CD14-positive monocyte (primary cell): ENCODE data around the gene URI1. TPM values are rescaled to one million over a fixed set of nuclear protein-coding genes. Genes with fewer than 3 reads are reported as not detected.

Experiments used
- DNase-seq, 3 donors: peaks; one replicate each; pipeline ENCODE4 v3.0.0-alpha.2; 2011 to 2022
- H2AFZ ChIP-seq: 2 replicates; pipeline ENCODE4 v1.6.0; 2012; ENCODE audit warnings: mild to moderate bottlenecking, low read depth, low read length, inconsistent platforms; ENCODE audit not compliant: insufficient read depth, poor library complexity, severe bottlenecking
- H3K27ac ChIP-seq, 2 donors: 1 replicate in 1 of 2; 2 replicates in 1 of 2; pipeline ENCODE4 v1.5.1; 2012 to 2013; ENCODE audit warnings: low read length in 2 of 2, control low read depth in 1 of 2, inconsistent platforms in 1 of 2, low read depth in 1 of 2, mild to moderate bottlenecking in 1 of 2
- H3K27me3 ChIP-seq, 2 donors: one replicate each; pipeline versions ENCODE4 v1.6.0 to v1.6.1; 2011 to 2013; ENCODE audit warnings: low read length in 2 of 2; ENCODE audit not compliant: control insufficient read depth in 2 of 2, insufficient read depth in 2 of 2
- H3K36me3 ChIP-seq, 2 donors: replicated peaks in 1 of 2; 1 replicate in 1 of 2; 2 replicates in 1 of 2; pipeline versions ENCODE4 v1.5.1 to v1.6.1; 2012 to 2013; ENCODE audit warnings: low read length in 2 of 2, control low read depth in 1 of 2, inconsistent platforms in 1 of 2, mild to moderate bottlenecking in 1 of 2; ENCODE audit not compliant: insufficient read depth in 2 of 2, control insufficient read depth in 1 of 2
- H3K4me1 ChIP-seq, 2 donors: 1 replicate in 1 of 2; 2 replicates in 1 of 2; pipeline versions ENCODE4 v1.5.1 to v1.6.1; 2012 to 2013; ENCODE audit warnings: low read length in 2 of 2, control low read depth in 1 of 2, inconsistent platforms in 1 of 2, mild to moderate bottlenecking in 1 of 2, moderate library complexity in 1 of 2; ENCODE audit not compliant: insufficient read depth in 2 of 2, control insufficient read depth in 1 of 2
- H3K4me2 ChIP-seq: replicated peaks from 2 replicates; pipeline ENCODE3; 2012; ENCODE audit warnings: low read length, moderate library complexity, mild to moderate bottlenecking; ENCODE audit not compliant: poor library complexity, severe bottlenecking; ENCODE audit errors: extremely low read depth
- H3K4me3 ChIP-seq, 3 experiments: fragments of 200-600 bp in 1 of 3; sonication (generic) in 1 of 3; replicated peaks in 1 of 3; 1 replicate in 2 of 3; 2 replicates in 1 of 3; pipeline ENCODE4 v1.5.1; 2011 to 2013; ENCODE audit warnings: low read length in 3 of 3, mild to moderate bottlenecking in 3 of 3, control low read depth in 2 of 3, low read depth in 2 of 3, inconsistent platforms in 1 of 3, moderate library complexity in 1 of 3
- H3K79me2 ChIP-seq: 2 replicates; pipeline ENCODE4 v1.6.0; 2012; ENCODE audit warnings: mild to moderate bottlenecking, control low read depth, inconsistent platforms, low read length, moderate library complexity; ENCODE audit not compliant: insufficient read depth
- H3K9ac ChIP-seq: 2 replicates; pipeline ENCODE4 v1.6.0; 2017; ENCODE audit warnings: low read length, mild to moderate bottlenecking; ENCODE audit not compliant: insufficient read depth, poor library complexity, severe bottlenecking
- H3K9me3 ChIP-seq, 2 donors: replicated peaks in 1 of 2; 1 replicate in 1 of 2; 2 replicates in 1 of 2; pipeline versions ENCODE4 v1.5.1 to v1.6.1; 2012 to 2013; ENCODE audit warnings: low read length in 2 of 2, control low read depth in 1 of 2; ENCODE audit not compliant: control insufficient read depth in 1 of 2, insufficient read depth in 1 of 2
- H4K20me1 ChIP-seq: 2 replicates; pipeline ENCODE4 v1.6.0; 2012; ENCODE audit warnings: mild to moderate bottlenecking, low read length, control low read depth, moderate library complexity; ENCODE audit not compliant: insufficient read depth
- H3K27ac Mint-ChIP-seq, 7 donors: one replicate each; pipeline ENCODE4 v1.8.0; 2020; ENCODE audit warnings: mild to moderate bottlenecking in 7 of 7, mixed read lengths in 7 of 7, moderate library complexity in 6 of 7, inconsistent platforms in 2 of 7
- H3K27me3 Mint-ChIP-seq, 3 donors: one replicate each; pipeline ENCODE4 v1.8.0; 2021 to 2022; ENCODE audit warnings: low read depth in 3 of 3, mild to moderate bottlenecking in 3 of 3, mixed read lengths in 3 of 3, moderate library complexity in 3 of 3, inconsistent platforms in 1 of 3
- H3K36me3 Mint-ChIP-seq, 2 donors: one replicate each; pipeline ENCODE4 v1.8.0; 2020; ENCODE audit warnings: mixed read lengths in 2 of 2, inconsistent platforms in 1 of 2, mild to moderate bottlenecking in 1 of 2
- H3K4me1 Mint-ChIP-seq: one replicate; pipeline ENCODE4 v1.8.0; 2020; ENCODE audit warnings: mild to moderate bottlenecking, mixed read lengths
- H3K4me3 Mint-ChIP-seq, 2 donors: one replicate each; pipeline ENCODE4 v1.8.0; 2020; ENCODE audit warnings: mild to moderate bottlenecking in 2 of 2, mixed read lengths in 2 of 2, moderate library complexity in 1 of 2
- H3K9me3 Mint-ChIP-seq, 7 donors: one replicate each; pipeline ENCODE4 v1.8.0; 2020 to 2022; ENCODE audit warnings: mixed read lengths in 7 of 7, mild to moderate bottlenecking in 6 of 7, moderate library complexity in 6 of 7, inconsistent platforms in 2 of 7
- WGBS: methylation state at CpG from one replicate; pipeline ENCODE4 v1.1.5; 2013; ENCODE audit warnings: missing lambda C conversion rate; ENCODE audit not compliant: insufficient coverage; 5-methylcytosine and 5-hydroxymethylcytosine counted together
- intact Hi-C, 2 donors: fragments of 100-400 bp; cut with micrococcal nuclease; formaldehyde crosslinking; loops; one replicate each; pipeline versions ENCODE4 v1.15.0 to v1.15.1; 2023
- polyA plus RNA-seq, 3 donors: library from polyadenylated mRNA; depleted of rRNA in 1 of 3; unstranded in 2 of 3; stranded (reverse) in 1 of 3; fragments of 300-500 nt in 2 of 3; fragments of >200 nt in 1 of 3; fragmentation: Illumina TruSeq in 2 of 3; gene quantifications; 1 replicate in 2 of 3; 2 replicates in 1 of 3; pipeline ENCODE4 v1.2.3, GENCODE V29; 2012 to 2021
- TF ChIP-seq, protein P1 (sequence below): fragments of 200-600 bp; IDR thresholded peaks from one replicate; pipeline ENCODE4 v1.8.0; 2022; ENCODE audit warnings: antibody characterized with exemption, mild to moderate bottlenecking

The URI1 gene
- polyA plus RNA-seq, 3 donors = 5.3 to 19.3 (median 9.7) TPM

DNA sequence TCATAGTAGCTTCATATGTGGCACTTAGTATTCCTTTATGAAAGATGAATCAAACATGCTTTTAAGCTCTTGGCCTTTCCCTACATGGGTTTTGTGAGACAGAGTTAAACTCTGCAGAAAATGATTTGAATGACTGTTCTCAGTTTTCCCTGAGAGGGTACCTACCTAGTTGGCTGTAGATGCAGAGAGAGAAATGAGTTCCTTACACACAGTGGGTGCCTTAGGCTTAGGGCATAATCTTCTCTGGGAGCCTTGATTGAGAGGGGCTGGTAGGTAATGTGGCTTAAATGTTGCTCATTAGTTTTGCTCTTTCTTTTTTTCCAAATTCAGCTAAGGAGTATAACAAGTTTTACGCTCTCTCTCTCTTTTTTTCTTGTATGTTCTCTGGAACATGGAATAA, 3.0 kb downstream of the URI1 start:
- peaks cover 56% of the 10 kb centered on the region for H4K20me1 ChIP-seq
- H3K36me3 ChIP-seq = no peaks in the 10 kb centered on the region
- H3K27ac ChIP-seq = no peak overlapping the region
- TF ChIP-seq, protein P1, sequence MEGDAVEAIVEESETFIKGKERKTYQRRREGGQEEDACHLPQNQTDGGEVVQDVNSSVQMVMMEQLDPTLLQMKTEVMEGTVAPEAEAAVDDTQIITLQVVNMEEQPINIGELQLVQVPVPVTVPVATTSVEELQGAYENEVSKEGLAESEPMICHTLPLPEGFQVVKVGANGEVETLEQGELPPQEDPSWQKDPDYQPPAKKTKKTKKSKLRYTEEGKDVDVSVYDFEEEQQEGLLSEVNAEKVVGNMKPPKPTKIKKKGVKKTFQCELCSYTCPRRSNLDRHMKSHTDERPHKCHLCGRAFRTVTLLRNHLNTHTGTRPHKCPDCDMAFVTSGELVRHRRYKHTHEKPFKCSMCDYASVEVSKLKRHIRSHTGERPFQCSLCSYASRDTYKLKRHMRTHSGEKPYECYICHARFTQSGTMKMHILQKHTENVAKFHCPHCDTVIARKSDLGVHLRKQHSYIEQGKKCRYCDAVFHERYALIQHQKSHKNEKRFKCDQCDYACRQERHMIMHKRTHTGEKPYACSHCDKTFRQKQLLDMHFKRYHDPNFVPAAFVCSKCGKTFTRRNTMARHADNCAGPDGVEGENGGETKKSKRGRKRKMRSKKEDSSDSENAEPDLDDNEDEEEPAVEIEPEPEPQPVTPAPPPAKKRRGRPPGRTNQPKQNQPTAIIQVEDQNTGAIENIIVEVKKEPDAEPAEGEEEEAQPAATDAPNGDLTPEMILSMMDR = no peak
- Mint-ChIP-seq H3K27me3 (peaks cover 1 to 8% (median 7%) of the 10 kb centered on the region in 3 donors), H3K4me1 (peaks cover 35% of the 10 kb centered on the region), H3K36me3 (peaks cover 2% of the 10 kb centered on the region in 2 donors), H3K4me3 (no peak overlapping the region), H3K27ac (peak overlapping the region in 2 of 7 donors; percentile 23 to 38), H3K9me3 (peaks cover 0 to 4% (median 0%) of the 10 kb centered on the region in 7 donors)
- no peaks in the 10 kb centered on the region for H3K9me3 ChIP-seq
- no peak overlapping the region for H3K4me3 ChIP-seq
- WGBS = no CpG with 5 or more reads among the region's 1 CpG
- H3K27me3 ChIP-seq = no peaks in the 10 kb centered on the region
- no peak for DNase-seq
- intact Hi-C loops = loop anchor here (10.0 kb wide), 2 partner anchors 130 to 340 kb away; partner anchors contain the start of genes POP4 (in 2 of the 2) and CCNE1 (in 1 of the 2)
- H3K9ac ChIP-seq = no peak overlapping the region
- H2AFZ ChIP-seq = no peak overlapping the region
- H3K79me2 ChIP-seq = peaks cover 67% of the 10 kb centered on the region
- no peak overlapping the region for H3K4me2 ChIP-seq
- H3K4me1 ChIP-seq = peaks cover 13 to 21% of the 10 kb centered on the region in 2 donors

DNA sequence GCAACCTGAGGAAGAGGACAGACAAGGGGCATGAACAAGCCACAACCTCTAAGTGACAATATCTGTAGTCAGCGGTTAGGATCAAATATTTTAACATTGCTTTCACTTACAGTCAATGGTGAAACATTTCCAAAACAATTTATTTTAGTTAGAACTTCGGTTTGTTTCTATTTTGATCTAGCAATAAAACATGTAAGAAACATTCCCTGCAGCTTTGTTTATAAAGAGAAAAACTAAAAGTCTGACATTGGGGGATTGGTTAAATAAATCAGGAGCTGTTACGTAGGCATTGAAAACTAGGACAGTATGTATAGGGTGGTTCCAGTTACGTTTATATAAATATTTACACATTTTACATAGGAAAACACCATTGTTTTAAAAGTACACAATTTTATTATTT, 3.4 kb downstream of the URI1 start:
- Histone ChIP-seq H3K79me2 (peaks cover 72% of the 10 kb centered on the region), H3K4me3 (no peak overlapping the region), H2AFZ (no peak overlapping the region), H3K4me2 (no peak overlapping the region), H3K9ac (no peak overlapping the region), H3K4me1 (peaks cover 13 to 21% of the 10 kb centered on the region in 2 donors), H4K20me1 (peaks cover 60% of the 10 kb centered on the region), H3K27me3 (no peaks in the 10 kb centered on the region), H3K27ac (no peak overlapping the region), H3K36me3 (no peaks in the 10 kb centered on the region), H3K9me3 (no peaks in the 10 kb centered on the region)
- H3K27ac Mint-ChIP-seq = peak overlapping the region in 1 of 7 donors; percentile 23
- no CpG with 5 or more reads among the region's 4 CpGs for WGBS
- DNase-seq = no peak
- intact Hi-C loops = loop anchor here (10.0 kb wide), 2 partner anchors 131 to 341 kb away; partner anchors contain the start of genes POP4 (in 2 of the 2) and CCNE1 (in 1 of the 2)
- TF ChIP-seq, protein P1 = no peak
- H3K4me3 Mint-ChIP-seq = no peak overlapping the region
- H3K27me3 Mint-ChIP-seq = peaks cover 1 to 8% (median 4%) of the 10 kb centered on the region in 3 donors
- peaks cover 0 to 4% (median 0%) of the 10 kb centered on the region in 7 donors for H3K9me3 Mint-ChIP-seq
- H3K36me3 Mint-ChIP-seq = peaks cover 2% of the 10 kb centered on the region in 2 donors
- peaks cover 35% of the 10 kb centered on the region for H3K4me1 Mint-ChIP-seq
